Heart left ventricle (tissue), 16 donors: ENCODE measurements around the gene DZIP1. TPM values are rescaled to one million over a fixed set of nuclear protein-coding genes. Genes with fewer than 3 reads are reported as not detected.

Source experiments
- ATAC-seq, 4 donors: fragments of 200-7000 bp; cut with Tn5 transposase; one replicate each; pipeline ENCODE4 v1.9.1; 2020 to 2022; ENCODE audit warnings: moderate library complexity in 4 of 4, mild to moderate bottlenecking in 3 of 4, moderate number of reproducible peaks in 1 of 4
- DNase-seq, 5 donors: peaks; one replicate each; pipeline ENCODE4 v3.0.0-alpha.2; 2020
- H3K27ac ChIP-seq, 12 donors: fragments of 200-600 bp; sonication (generic) in 4 of 12; one replicate each; pipeline versions ENCODE4 v1.5.0 to v1.8.0; 2016 to 2022; ENCODE audit warnings: mild to moderate bottlenecking in 2 of 12
- H3K27me3 ChIP-seq, 9 donors: fragments of 200-600 bp; sonication (generic) in 2 of 9; one replicate each; pipeline versions ENCODE4 v1.5.1 to v1.8.0; 2016 to 2022; ENCODE audit warnings: mild to moderate bottlenecking in 3 of 9
- H3K36me3 ChIP-seq, 9 donors: fragments of 200-600 bp; sonication (generic) in 2 of 9; one replicate each; pipeline versions ENCODE4 v1.5.0 to v1.8.0; 2018 to 2022; ENCODE audit warnings: mild to moderate bottlenecking in 2 of 9
- H3K4me1 ChIP-seq, 12 donors: fragments of 200-600 bp; sonication (generic) in 4 of 12; one replicate each; pipeline versions ENCODE4 v1.5.0 to v1.8.0; 2016 to 2022; ENCODE audit warnings: mild to moderate bottlenecking in 3 of 12
- H3K4me3 ChIP-seq, 12 donors: fragments of 200-600 bp; sonication (generic) in 4 of 12; one replicate each; pipeline versions ENCODE4 v1.5.0 to v1.8.0; 2017 to 2022; ENCODE audit warnings: mild to moderate bottlenecking in 9 of 12, moderate library complexity in 4 of 12
- H3K9me3 ChIP-seq, 12 donors: fragments of 200-600 bp; sonication (generic) in 4 of 12; one replicate each; pipeline versions ENCODE4 v1.5.0 to v1.8.0; 2016 to 2022; ENCODE audit warnings: mild to moderate bottlenecking in 1 of 12
- POLR2A ChIP-seq, 2 donors: fragments of 450-650 bp; IDR thresholded peaks; one replicate each; pipeline ENCODE4 v1.6.1; 2017; ENCODE audit warnings: antibody characterized with exemption in 2 of 2, mild to moderate bottlenecking in 2 of 2, moderate library complexity in 2 of 2
- WGBS, 4 donors: extraction: QIAGEN DNeasy Blood & Tissue Kit in 2 of 4; methylation state at CpG; one replicate each; pipeline versions ENCODE4 v1.1.5 to v1.1.7; 2013 to 2018; 5-methylcytosine and 5-hydroxymethylcytosine counted together
- intact Hi-C, 10 donors: fragments of 100-400 bp; cut with DNase I; formaldehyde crosslinking; loops; one replicate each; pipeline versions ENCODE4 v1.11.1 to v1.14.2; 2022
- polyA plus RNA-seq, 2 donors: library from polyadenylated mRNA; stranded (reverse); fragments of 200-250 nt; gene quantifications; one replicate each; pipeline ENCODE4 v1.2.3, GENCODE V29; 2013
- total RNA-seq, 9 donors: library from RNA; depleted of rRNA in 2 of 9; stranded (reverse); fragments of >200 nt in 2 of 9; fragmentation: NEBNext Ultra II Directional in 3 of 9; extraction: Animal tissue kit (Norgen Biotek cat#: 25700) in 3 of 9; gene quantifications; one replicate each; pipeline versions ENCODE4 v1.1.0 to v1.2.4, GENCODE V29; 2016 to 2023
- TF ChIP-seq, protein P1 (sequence below), 12 donors: fragments of 200-600 bp; sonication (generic) in 4 of 12; IDR thresholded peaks; one replicate each; pipeline versions ENCODE4 v1.5.0 to v1.8.0; 2018 to 2022; ENCODE audit warnings: antibody characterized with exemption in 12 of 12, mild to moderate bottlenecking in 5 of 12
- donor health status: ischemic (EF 13 %, LVEDD 7.1; RV severe dilation, severe dysfunction).
- donor health status: healthy with polysubstance abuse.
- donor health status: DM: no; HTN: yes; CAD: no.
- donor health status: DM: no; HTN: no; CAD: no.
- donor health status: ischemic (EF 25% LVEDD 6.9; RV normal size, moderate dysfunction).
- donor health status: ischemic (EF 25% LVEDD 5.7; RV mildly dilated, moderate dysfunction).
- donor health status: healthy.
- donor health status: DM: yes; HTN: yes; CAD: no.
- donor health status: ischemic (EF 35%, LVEDD 5.7; RV mildly dilated, moderate dysfunction).
- donor health status: nonischemic (EF 11% LVEDD 7.7; RV severe dilation, severe dysfunction).
- donor health status: DM: yes; HTN: yes; CAD: no.
- donor health status: PGD.
- donor health status: ischemic (EF 29% LVEDD 5.4; RV normal size, mild dysfunction).
- donor health status: nonischemic (EF 23%, LVEDD 6.1; RV moderate dilation, normal function).

Gene DZIP1
- total and polyA plus RNA-seq, 11 donors: 1.9 to 6.9 (median 4.2) TPM

DNA sequence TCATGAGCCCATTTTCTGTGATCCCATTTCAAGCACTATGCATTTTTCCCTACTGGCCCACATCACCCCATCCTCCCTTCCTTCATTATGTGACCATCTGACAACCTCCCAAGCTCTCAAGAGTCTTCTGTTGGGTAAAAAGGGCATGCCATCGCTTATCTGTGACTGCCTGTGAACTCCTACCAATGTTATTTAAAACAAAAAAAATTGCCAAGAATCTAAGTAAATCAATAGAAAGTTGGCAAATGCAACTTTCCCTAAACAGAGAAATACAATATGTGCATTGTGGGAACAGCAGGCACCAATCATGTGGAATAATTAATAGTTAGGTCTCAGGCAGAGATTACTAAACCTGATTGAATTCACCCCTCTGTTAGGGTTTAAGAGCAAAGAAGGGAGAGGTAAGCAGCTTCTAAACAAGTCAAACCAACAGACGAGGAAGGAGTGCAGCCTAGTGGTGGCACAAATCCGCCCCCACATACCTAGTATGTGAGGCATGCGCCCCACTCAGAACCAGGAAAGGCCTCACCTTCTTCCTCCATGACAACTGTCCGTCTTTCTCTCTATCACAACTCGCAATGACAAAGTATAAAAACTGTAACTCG, 29.8 kb downstream of the DZIP1 start:
- H3K27ac ChIP-seq: no peak overlapping the region
- ATAC-seq (no peak), DNase-seq (no peak)
- H3K4me3 ChIP-seq: no peak overlapping the region
- intact Hi-C loops: no loop called here
- no peaks in the 10 kb centered on the region for H3K9me3 ChIP-seq
- peaks cover 0 to 59% (median 2%) of the 10 kb centered on the region in 9 donors for H3K36me3 ChIP-seq
- no peak for TF ChIP-seq POLR2A (IDR thresholded peaks at IDR 0.05)
- TF ChIP-seq, protein P1, sequence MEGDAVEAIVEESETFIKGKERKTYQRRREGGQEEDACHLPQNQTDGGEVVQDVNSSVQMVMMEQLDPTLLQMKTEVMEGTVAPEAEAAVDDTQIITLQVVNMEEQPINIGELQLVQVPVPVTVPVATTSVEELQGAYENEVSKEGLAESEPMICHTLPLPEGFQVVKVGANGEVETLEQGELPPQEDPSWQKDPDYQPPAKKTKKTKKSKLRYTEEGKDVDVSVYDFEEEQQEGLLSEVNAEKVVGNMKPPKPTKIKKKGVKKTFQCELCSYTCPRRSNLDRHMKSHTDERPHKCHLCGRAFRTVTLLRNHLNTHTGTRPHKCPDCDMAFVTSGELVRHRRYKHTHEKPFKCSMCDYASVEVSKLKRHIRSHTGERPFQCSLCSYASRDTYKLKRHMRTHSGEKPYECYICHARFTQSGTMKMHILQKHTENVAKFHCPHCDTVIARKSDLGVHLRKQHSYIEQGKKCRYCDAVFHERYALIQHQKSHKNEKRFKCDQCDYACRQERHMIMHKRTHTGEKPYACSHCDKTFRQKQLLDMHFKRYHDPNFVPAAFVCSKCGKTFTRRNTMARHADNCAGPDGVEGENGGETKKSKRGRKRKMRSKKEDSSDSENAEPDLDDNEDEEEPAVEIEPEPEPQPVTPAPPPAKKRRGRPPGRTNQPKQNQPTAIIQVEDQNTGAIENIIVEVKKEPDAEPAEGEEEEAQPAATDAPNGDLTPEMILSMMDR (IDR thresholded peaks at IDR 0.05): no peak
- WGBS, 4 donors: 89 to 94% (median 90%) methylated on average over 7 of the region's 7 CpGs
- H3K27me3 ChIP-seq: no peaks in the 10 kb centered on the region
- no peaks in the 10 kb centered on the region for H3K4me1 ChIP-seq

DNA sequence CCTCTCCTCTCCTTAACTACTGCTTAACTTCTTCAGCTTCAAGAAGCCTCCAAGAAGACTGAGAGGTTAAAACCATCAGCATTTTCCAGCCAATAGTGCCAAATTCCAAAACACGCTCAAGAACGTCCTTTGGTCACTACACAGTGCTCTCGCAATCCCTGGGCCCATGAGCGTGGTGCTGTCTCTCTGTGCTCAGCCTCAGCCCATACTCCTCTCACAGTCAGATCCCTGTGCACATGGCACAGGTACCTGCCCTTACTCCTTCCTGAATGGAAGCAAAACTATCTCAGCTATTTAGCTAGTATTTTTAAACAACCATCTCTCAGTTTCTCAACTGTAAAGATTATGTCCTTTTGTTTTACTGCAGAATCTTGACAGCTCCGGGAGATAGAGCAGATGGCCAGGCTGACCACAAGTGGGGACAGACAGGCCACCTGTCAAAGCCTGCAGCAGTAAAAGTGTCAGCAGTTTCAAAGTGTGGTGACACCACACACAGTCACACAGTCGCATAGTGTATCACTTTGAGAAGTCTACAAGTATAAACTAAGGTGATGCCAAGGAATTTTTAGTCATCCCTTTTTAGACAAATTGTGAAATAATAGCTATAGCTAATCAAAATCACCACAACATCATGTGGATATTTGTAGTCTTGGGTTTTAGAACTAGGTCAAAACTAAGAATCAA, 35.7 kb downstream of the DZIP1 start:
- peaks cover 0 to 46% (median 0%) of the 10 kb centered on the region in 9 donors for H3K36me3 ChIP-seq
- no peak overlapping the region for H3K27ac ChIP-seq
- no peak overlapping the region for H3K4me3 ChIP-seq
- no peaks in the 10 kb centered on the region for H3K9me3 ChIP-seq
- intact Hi-C loops: loop anchor here in 1 of 10 donors (10.0 kb wide), 1 partner anchor 114 kb away; no protein-coding TSS in a partner anchor
- TF ChIP-seq POLR2A (IDR thresholded peaks at IDR 0.05): no peak
- TF ChIP-seq, protein P1 (IDR thresholded peaks at IDR 0.05): no peak
- no peaks in the 10 kb centered on the region for H3K27me3 ChIP-seq
- ATAC-seq (no peak), DNase-seq (no peak)
- H3K4me1 ChIP-seq: peaks cover 0 to 11% (median 0%) of the 10 kb centered on the region in 12 donors
- 61 to 73% (median 67%) methylated on average over 6 of the region's 6 CpGs for WGBS, 4 donors

GRCh38 chr13:95607366-95607765, 37.1 kb downstream of the DZIP1 start:
- peaks cover 0 to 44% (median 0%) of the 10 kb centered on the region in 9 donors for H3K36me3 ChIP-seq
- DNase-seq: no peak
- 0 to 17% (median 10%) methylated on average over 1 of the region's 1 CpG for WGBS, 4 donors
- no peaks in the 10 kb centered on the region for H3K9me3 ChIP-seq
- no peak overlapping the region for H3K4me3 ChIP-seq
- no peak overlapping the region for H3K27ac ChIP-seq
- H3K27me3 ChIP-seq: no peaks in the 10 kb centered on the region
- TF ChIP-seq, protein P1 (IDR thresholded peaks at IDR 0.05): no peak
- TF ChIP-seq POLR2A (IDR thresholded peaks at IDR 0.05): no peak
- ATAC-seq: no peak
- H3K4me1 ChIP-seq: peaks cover 0 to 11% (median 0%) of the 10 kb centered on the region in 12 donors
- intact Hi-C loops: loop anchor here in 1 of 10 donors (10.0 kb wide), 1 partner anchor 113 kb away; no protein-coding TSS in a partner anchor

GRCh38 chr13:95605448-95606125, 38.9 kb downstream of the DZIP1 start:
- Histone ChIP-seq H3K4me3 (no peak overlapping the region), H3K27me3 (no peaks in the 10 kb centered on the region), H3K27ac (no peak overlapping the region), H3K9me3 (no peaks in the 10 kb centered on the region), H3K4me1 (peaks cover 0 to 11% (median 0%) of the 10 kb centered on the region in 12 donors), H3K36me3 (peaks cover 0 to 31% (median 0%) of the 10 kb centered on the region in 9 donors)
- 90 to 95% (median 92%) methylated on average over 3 of the region's 3 CpGs for WGBS, 4 donors
- DNase-seq: no peak
- no peak for TF ChIP-seq POLR2A (IDR thresholded peaks at IDR 0.05)
- TF ChIP-seq, protein P1 (IDR thresholded peaks at IDR 0.05): no peak
- ATAC-seq: no peak
- intact Hi-C loops: loop anchor here in 1 of 10 donors (10.0 kb wide), 1 partner anchor 111 kb away; no protein-coding TSS in a partner anchor
